Activated CD8-positive, alpha-beta T cell treated with anti-CD3 and anti-CD28 coated beads, Interleukin-2, amount 10 ng/mL, durations not matched to agents 7 days and 5 days (primary cell): ENCODE measurements around the gene PML. TPM values are rescaled to one million over a fixed set of nuclear protein-coding genes. Genes with fewer than 3 reads are reported as not detected.
A peak's percentile ranks its signal among the peaks of the same experiment; 100 is the strongest.

ENCODE experiments used
- ATAC-seq: fragments of 150-1000 bp; cut with Tn5 transposase; one replicate; pipeline ENCODE4 v1.10.0; 2021; ENCODE audit warnings: moderate library complexity
- CTCF ChIA-PET: fragments of 350-600 bp; sonication (Branson Sonifier 250); formaldehyde crosslinking; loops from one replicate; lab custom pipeline; 2021; ENCODE audit warnings: antibody characterized with exemption; lab: Charles Lee
- POLR2A ChIA-PET: fragments of 350-600 bp; sonication (Branson Sonifier 250); formaldehyde crosslinking; loops from one replicate; lab custom pipeline; 2021; ENCODE audit warnings: antibody characterized with exemption; lab: Charles Lee
- DNase-seq: peaks from one replicate; pipeline ENCODE4 v3.0.0-alpha.2; 2020
- H3K27ac Mint-ChIP-seq: one replicate; pipeline ENCODE4 v1.8.0; 2021; ENCODE audit warnings: mild to moderate bottlenecking, mixed read lengths
- H3K27me3 Mint-ChIP-seq: one replicate; pipeline ENCODE4 v1.8.0; 2021; ENCODE audit warnings: low read depth, mixed read lengths
- H3K36me3 Mint-ChIP-seq: one replicate; pipeline ENCODE4 v1.8.0; 2021; ENCODE audit warnings: low read depth, mixed read lengths
- H3K4me1 Mint-ChIP-seq: one replicate; pipeline ENCODE4 v1.8.0; 2021; ENCODE audit warnings: low read depth, mixed read lengths
- H3K4me3 Mint-ChIP-seq: one replicate; pipeline ENCODE4 v1.8.0; 2021; ENCODE audit warnings: mild to moderate bottlenecking, mixed read lengths
- H3K9me3 Mint-ChIP-seq: one replicate; pipeline ENCODE4 v1.8.0; 2022; ENCODE audit warnings: mixed read lengths; ENCODE audit not compliant: insufficient read depth
- total RNA-seq, 2 experiments: library from RNA; stranded (reverse); gene quantifications; one replicate each; pipeline ENCODE4 v1.2.3, GENCODE V29; 2021

Gene PML
- total RNA-seq, 2 experiments from 2014 or later = 108 to 115 TPM

GRCh38 chr15:73952171-73952912, 42.2 kb upstream of the PML start:
- CTCF ChIA-PET = interaction anchor here (0.9 to 14.6 kb wide), 6 partner anchors 7 to 85 kb away, joined by 3 to 310 read pairs (median 12); partner anchors contain the start of gene PML
- no peaks in the 10 kb centered on the region for H3K9me3 Mint-ChIP-seq
- H3K4me1 Mint-ChIP-seq = peaks cover 29% of the 10 kb centered on the region
- H3K36me3 Mint-ChIP-seq = no peaks in the 10 kb centered on the region
- H3K4me3 Mint-ChIP-seq = no peak overlapping the region
- H3K27ac Mint-ChIP-seq = peak overlapping the region; percentile 29
- DNase-seq (no peak), ATAC-seq (no peak)
- no peaks in the 10 kb centered on the region for H3K27me3 Mint-ChIP-seq
- POLR2A ChIA-PET = no interaction called here

- no peaks in the 10 kb centered on the region for H3K9me3 Mint-ChIP-seq
- ATAC-seq (no peak), DNase-seq (no peak)
- H3K4me3 Mint-ChIP-seq = no peak overlapping the region
- ChIA-PET CTCF (interaction anchor here (2.4 to 14.6 kb wide), 2 partner anchors 17 to 41 kb away, joined by 12 to 310 read pairs; partner anchors contain the start of gene PML), POLR2A (no interaction called here)
- peak overlapping the region; percentile 41 for H3K27ac Mint-ChIP-seq
- no peaks in the 10 kb centered on the region for H3K36me3 Mint-ChIP-seq
- no peaks in the 10 kb centered on the region for H3K27me3 Mint-ChIP-seq
- H3K4me1 Mint-ChIP-seq = peaks cover 37% of the 10 kb centered on the region
These were observed 41.4 kb upstream of the PML start for GRCh38 chr15:73952913-73953750.

GRCh38 chr15:73954188-73955145, 40.0 kb upstream of the PML start:
- ATAC-seq = no peak
- no peaks in the 10 kb centered on the region for H3K27me3 Mint-ChIP-seq
- H3K36me3 Mint-ChIP-seq = no peaks in the 10 kb centered on the region
- peaks cover 49% of the 10 kb centered on the region for H3K4me1 Mint-ChIP-seq
- ChIA-PET POLR2A (no interaction called here), CTCF (interaction anchor here (14.6 kb wide), 1 partner anchor 15 kb away, joined by 310 read pairs; no protein-coding TSS in a partner anchor)
- DNase-seq = no peak
- no peak overlapping the region for H3K4me3 Mint-ChIP-seq
- H3K27ac Mint-ChIP-seq = no peak overlapping the region
- H3K9me3 Mint-ChIP-seq = no peaks in the 10 kb centered on the region

GRCh38 chr15:73955326-73955725, 39.2 kb upstream of the PML start:
- ATAC-seq (no peak), DNase-seq (no peak)
- H3K27ac Mint-ChIP-seq = no peak overlapping the region
- H3K27me3 Mint-ChIP-seq = no peaks in the 10 kb centered on the region
- no peaks in the 10 kb centered on the region for H3K36me3 Mint-ChIP-seq
- ChIA-PET POLR2A (no interaction called here), CTCF (interaction anchor here (14.6 kb wide), 1 partner anchor 14 kb away, joined by 310 read pairs; no protein-coding TSS in a partner anchor)
- no peak overlapping the region for H3K4me3 Mint-ChIP-seq
- peaks cover 54% of the 10 kb centered on the region for H3K4me1 Mint-ChIP-seq
- no peaks in the 10 kb centered on the region for H3K9me3 Mint-ChIP-seq

GRCh38 chr15:73955861-73956742, 38.4 kb upstream of the PML start:
- no peak for DNase-seq
- CTCF ChIA-PET = interaction anchor here (1.1 to 14.6 kb wide), 2 partner anchors 14 to 28 kb away, joined by 3 to 310 read pairs; no protein-coding TSS in a partner anchor
- Mint-ChIP-seq H3K4me1 (peaks cover 50% of the 10 kb centered on the region), H3K27ac (no peak overlapping the region), H3K9me3 (no peaks in the 10 kb centered on the region), H3K4me3 (no peak overlapping the region), H3K27me3 (no peaks in the 10 kb centered on the region), H3K36me3 (no peaks in the 10 kb centered on the region)
- POLR2A ChIA-PET = interaction anchor here (0.7 kb wide), 1 partner anchor 38 kb away, joined by 3 read pairs; the partner anchor contains the start of gene PML
- ATAC-seq = no peak

GRCh38 chr15:73956743-73957135, 37.8 kb upstream of the PML start:
- Mint-ChIP-seq H3K4me1 (peaks cover 44% of the 10 kb centered on the region), H3K36me3 (no peaks in the 10 kb centered on the region), H3K27me3 (no peaks in the 10 kb centered on the region), H3K27ac (no peak overlapping the region), H3K9me3 (no peaks in the 10 kb centered on the region), H3K4me3 (no peak overlapping the region)
- CTCF ChIA-PET = interaction anchor here (1.1 to 14.6 kb wide), 2 partner anchors 13 to 29 kb away, joined by 3 to 310 read pairs; no protein-coding TSS in a partner anchor
- DNase-seq = no peak
- POLR2A ChIA-PET = interaction anchor here (0.6 to 0.7 kb wide), 2 partner anchors 38 to 428 kb away, joined by 3 read pairs; partner anchors contain the start of gene PML
- ATAC-seq = no peak

- Mint-ChIP-seq H3K27me3 (no peaks in the 10 kb centered on the region), H3K36me3 (no peaks in the 10 kb centered on the region), H3K9me3 (no peaks in the 10 kb centered on the region), H3K4me3 (no peak overlapping the region), H3K27ac (no peak overlapping the region), H3K4me1 (peaks cover 38% of the 10 kb centered on the region)
- DNase-seq (no peak), ATAC-seq (no peak)
- CTCF ChIA-PET = interaction anchor here (14.6 kb wide), 1 partner anchor 12 kb away, joined by 310 read pairs; no protein-coding TSS in a partner anchor
- POLR2A ChIA-PET = interaction anchor here (0.5 to 0.6 kb wide), 2 partner anchors 37 to 427 kb away, joined by 3 read pairs; partner anchors contain the start of gene PML
These were observed 37.2 kb upstream of the PML start for GRCh38 chr15:73957276-73957675.

GRCh38 chr15:73957785-73958184, 36.7 kb upstream of the PML start:
- DNase-seq = no peak

GRCh38 chr15:73959012-73959581, 35.4 kb upstream of the PML start:
- Mint-ChIP-seq H3K4me3 (peak overlapping the region; percentile 52), H3K27me3 (no peaks in the 10 kb centered on the region), H3K4me1 (peaks cover 35% of the 10 kb centered on the region), H3K27ac (peak overlapping the region; percentile 85), H3K9me3 (no peaks in the 10 kb centered on the region), H3K36me3 (no peaks in the 10 kb centered on the region)
- DNase-seq = peak; percentile 66
- peak; percentile 95 for ATAC-seq
- CTCF ChIA-PET = interaction anchor here (0.6 to 14.6 kb wide), 14 partner anchors 9 to 89 kb away, joined by 3 to 310 read pairs (median 4); partner anchors contain the start of gene PML
- POLR2A ChIA-PET = interaction anchor here (0.6 to 1.1 kb wide), 2 partner anchors 14 to 52 kb away, joined by 3 read pairs; no protein-coding TSS in a partner anchor

More at GRCh38 chr15:73957785-73958184, 36.7 kb upstream of the PML start:
- Mint-ChIP-seq H3K4me3 (no peak overlapping the region), H3K36me3 (no peaks in the 10 kb centered on the region), H3K4me1 (peaks cover 35% of the 10 kb centered on the region), H3K9me3 (no peaks in the 10 kb centered on the region), H3K27me3 (no peaks in the 10 kb centered on the region), H3K27ac (no peak overlapping the region)
- ChIA-PET CTCF (interaction anchor here (4.5 to 14.6 kb wide), 2 partner anchors 8 to 12 kb away, joined by 58 to 310 read pairs; no protein-coding TSS in a partner anchor), POLR2A (no interaction called here)
- no peak for ATAC-seq
